ENCODE measurements around the gene PCA3.

PCA3 gene

DNA sequence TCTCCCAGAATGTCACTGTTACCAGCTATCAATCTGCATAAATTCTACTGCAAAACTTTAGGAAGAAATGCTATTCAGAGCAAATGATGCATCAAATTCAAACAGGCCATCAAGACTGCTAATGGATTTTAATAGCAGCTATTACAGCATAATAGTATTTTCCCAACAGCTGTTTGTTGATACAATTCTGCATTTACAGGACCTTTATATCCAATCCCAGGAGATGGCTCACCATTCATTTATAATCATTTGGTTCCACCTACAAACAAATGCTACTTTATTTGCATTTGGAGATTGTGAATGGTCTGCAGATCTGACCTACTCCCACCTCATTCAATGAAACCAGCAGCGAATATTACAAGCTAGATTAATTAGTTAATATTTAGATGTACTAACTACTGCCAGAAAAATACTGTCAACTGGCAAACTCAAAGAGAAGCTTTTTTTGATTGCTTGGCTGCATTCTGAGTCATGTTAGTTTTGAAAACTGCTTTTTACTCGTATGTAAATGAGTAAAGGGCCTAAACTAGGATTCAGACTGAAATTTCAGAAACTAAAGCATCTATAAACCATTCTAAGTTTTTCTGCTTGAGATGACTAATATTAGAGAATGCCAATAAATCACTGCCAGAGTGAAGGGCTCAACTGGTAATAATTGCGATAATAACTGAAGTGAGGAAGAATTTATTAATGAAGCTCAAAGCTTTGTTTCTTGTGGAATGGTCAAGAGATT, 7.1 kb upstream of the PCA3 start:
- H3K27ac ChIP-seq = no peak overlapping the region
- TF ChIP-seq, protein P1, sequence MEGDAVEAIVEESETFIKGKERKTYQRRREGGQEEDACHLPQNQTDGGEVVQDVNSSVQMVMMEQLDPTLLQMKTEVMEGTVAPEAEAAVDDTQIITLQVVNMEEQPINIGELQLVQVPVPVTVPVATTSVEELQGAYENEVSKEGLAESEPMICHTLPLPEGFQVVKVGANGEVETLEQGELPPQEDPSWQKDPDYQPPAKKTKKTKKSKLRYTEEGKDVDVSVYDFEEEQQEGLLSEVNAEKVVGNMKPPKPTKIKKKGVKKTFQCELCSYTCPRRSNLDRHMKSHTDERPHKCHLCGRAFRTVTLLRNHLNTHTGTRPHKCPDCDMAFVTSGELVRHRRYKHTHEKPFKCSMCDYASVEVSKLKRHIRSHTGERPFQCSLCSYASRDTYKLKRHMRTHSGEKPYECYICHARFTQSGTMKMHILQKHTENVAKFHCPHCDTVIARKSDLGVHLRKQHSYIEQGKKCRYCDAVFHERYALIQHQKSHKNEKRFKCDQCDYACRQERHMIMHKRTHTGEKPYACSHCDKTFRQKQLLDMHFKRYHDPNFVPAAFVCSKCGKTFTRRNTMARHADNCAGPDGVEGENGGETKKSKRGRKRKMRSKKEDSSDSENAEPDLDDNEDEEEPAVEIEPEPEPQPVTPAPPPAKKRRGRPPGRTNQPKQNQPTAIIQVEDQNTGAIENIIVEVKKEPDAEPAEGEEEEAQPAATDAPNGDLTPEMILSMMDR (conservative IDR thresholded peaks at IDR 0.05) = no peak

DNA sequence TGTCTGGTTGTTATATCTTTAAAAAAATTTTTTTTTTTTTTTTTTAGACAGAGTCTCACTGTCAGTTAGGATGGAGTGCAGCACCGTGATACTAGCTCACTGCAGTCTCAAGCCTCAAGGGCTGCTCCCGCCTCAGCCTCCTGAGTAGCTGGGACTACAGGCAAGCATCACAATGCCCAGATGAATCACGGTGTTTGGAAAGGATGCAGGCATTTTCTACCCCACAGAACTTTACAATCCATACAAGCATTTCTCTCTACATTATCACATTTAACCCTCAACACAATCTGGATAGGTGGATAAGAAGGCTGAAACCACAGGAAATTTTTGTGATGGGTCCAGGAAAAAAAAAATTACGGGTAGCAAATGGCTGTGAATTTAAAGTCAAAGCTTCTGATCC, 5.8 kb upstream of the PCA3 start:
- no peak overlapping the region for H3K27ac ChIP-seq
- TF ChIP-seq, protein P1 (conservative IDR thresholded peaks at IDR 0.05) = no peak

DNA sequence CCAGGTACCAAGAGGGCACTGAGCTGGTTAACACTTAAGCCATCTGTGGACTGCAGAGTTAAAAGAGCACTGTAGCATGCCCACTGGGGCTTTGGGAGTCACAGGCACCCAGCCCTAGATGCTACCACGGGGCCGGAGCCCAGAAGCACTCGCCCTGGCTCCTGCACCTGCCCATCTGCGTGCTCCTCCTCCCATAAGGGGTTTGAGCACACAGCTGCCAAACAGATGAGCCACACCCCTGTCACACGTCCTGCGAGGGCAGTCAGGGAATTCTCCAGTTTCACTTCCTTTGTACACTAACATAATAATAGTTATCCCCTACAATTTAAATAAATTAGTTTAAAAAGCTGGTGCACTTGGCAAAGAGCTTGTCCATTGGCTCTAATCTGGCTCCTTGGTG, 4.5 kb upstream of the PCA3 start:
- H3K27ac ChIP-seq = peak overlapping the region; percentile 56; the same call in 1 of the 2 replicates
- TF ChIP-seq, protein P1 (conservative IDR thresholded peaks at IDR 0.05) = no peak

DNA sequence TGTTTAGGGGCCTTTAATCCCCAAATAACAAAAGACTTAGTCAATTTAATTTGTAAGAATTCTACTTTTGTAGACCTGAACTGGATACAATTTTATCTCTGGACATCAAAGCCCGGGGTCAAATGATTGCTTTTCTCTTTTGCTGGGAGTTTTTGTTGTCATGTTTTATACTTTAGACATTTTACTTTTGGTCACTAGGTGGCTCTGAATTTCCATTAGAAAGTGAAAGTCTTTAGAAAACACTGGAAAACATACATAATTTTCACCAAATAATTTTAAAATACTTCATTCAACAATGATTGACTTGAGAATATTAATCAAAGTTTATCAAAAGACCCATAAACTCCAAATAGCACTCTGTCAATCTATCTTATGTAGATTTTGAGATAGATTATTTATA, 2.8 kb upstream of the PCA3 start:
- TF ChIP-seq, protein P1 (conservative IDR thresholded peaks at IDR 0.05) = peak; percentile 69
- H3K27ac ChIP-seq = peak overlapping the region; percentile 56

DNA sequence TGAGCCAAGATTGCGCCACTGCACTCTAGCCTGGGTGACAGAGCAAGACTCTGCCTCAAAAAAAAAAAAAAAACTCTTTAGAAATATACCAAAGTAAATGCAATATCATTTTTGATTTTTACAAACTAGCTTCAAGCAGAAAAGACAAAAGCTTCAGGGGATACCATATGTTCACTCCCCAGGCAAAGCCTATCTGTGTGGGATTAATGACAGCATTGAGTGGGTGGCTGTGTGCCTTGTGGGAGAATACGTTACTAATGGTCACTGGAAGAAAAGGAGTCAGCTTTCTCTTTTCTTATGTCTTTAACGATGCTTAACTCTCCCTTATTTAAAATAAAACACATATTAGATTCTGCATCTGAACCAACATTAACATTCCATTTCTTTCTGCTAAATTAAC, 1.9 kb downstream of the PCA3 start:
- H3K27ac ChIP-seq = no peak overlapping the region; the same call in 1 of the 2 replicates
- TF ChIP-seq, protein P1 (conservative IDR thresholded peaks at IDR 0.05) = no peak

DNA sequence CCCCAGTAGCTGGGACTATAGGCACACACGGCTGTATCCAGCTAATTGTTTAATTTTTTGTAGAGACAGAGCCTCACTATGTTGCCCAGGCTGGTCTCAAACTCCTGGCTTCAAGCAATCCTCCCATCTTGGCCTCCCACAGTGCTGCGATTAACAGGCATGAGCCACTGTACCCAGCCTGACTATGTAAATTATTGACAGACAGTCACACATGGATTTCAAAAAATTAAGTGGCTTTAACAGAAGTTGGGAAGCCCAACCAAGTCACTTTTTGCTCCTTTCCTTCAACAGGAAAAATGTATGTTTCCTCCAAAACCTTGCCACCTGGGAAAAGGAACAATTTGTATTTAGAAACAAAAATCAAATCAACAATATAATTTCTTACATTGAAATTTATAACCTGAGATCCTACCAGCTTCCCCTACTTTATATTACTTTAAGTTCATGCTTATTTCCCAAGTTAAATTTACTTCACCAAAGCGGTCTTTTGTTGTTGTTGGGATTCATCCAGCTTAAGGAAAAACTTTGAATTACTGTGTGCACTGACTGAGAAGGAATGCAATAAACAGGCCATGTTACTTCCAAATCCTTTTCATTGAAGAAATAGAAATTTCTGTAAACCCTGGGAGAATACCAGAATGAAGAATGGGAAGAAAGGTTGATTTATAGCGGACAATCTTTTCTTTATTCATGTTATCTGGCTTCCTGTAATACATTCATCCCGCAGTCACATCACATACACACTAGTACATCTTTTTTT, 8.6 kb downstream of the PCA3 start:
- H3K27ac ChIP-seq = no peak overlapping the region
- TF ChIP-seq, protein P1 (conservative IDR thresholded peaks at IDR 0.05) = no peak

DNA sequence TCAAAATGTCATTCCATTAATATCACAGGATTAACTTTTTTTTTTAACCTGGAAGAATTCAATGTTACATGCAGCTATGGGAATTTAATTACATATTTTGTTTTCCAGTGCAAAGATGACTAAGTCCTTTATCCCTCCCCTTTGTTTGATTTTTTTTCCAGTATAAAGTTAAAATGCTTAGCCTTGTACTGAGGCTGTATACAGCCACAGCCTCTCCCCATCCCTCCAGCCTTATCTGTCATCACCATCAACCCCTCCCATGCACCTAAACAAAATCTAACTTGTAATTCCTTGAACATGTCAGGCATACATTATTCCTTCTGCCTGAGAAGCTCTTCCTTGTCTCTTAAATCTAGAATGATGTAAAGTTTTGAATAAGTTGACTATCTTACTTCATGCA, 20.6 kb downstream of the PCA3 start:
- H3K27ac ChIP-seq = no peak overlapping the region
- TF ChIP-seq, protein P1 (conservative IDR thresholded peaks at IDR 0.05) = no peak

Measured in VCaP (cell line).